Testis (tissue), 3 donors: Measurements from ENCODE around the gene TSPAN11. TPM values are rescaled to one million over a fixed set of nuclear protein-coding genes. Genes with fewer than 3 reads are reported as not detected.
A peak's percentile ranks its signal among the peaks of the same experiment; 100 is the strongest.

Experiments used
- DNase-seq: peaks from one replicate; pipeline ENCODE4 v3.0.0-alpha.2; 2019
- H3K27ac ChIP-seq, 2 donors: fragments of 200-600 bp; sonication (generic); one replicate each; pipeline ENCODE4 v1.5.1; 2019
- H3K27me3 ChIP-seq: fragments of 200-600 bp; sonication (generic); one replicate; pipeline ENCODE4 v1.5.1; 2019
- H3K36me3 ChIP-seq: fragments of 200-600 bp; sonication (generic); one replicate; pipeline ENCODE4 v1.5.1; 2017; ENCODE audit warnings: low read depth; ENCODE audit errors: missing control alignments
- H3K4me1 ChIP-seq: fragments of 200-600 bp; sonication (generic); one replicate; pipeline ENCODE4 v1.5.1; 2019
- H3K4me3 ChIP-seq, 2 donors: fragments of 200-600 bp; sonication (generic); one replicate each; pipeline ENCODE4 v1.5.1; 2017 to 2019
- H3K9me3 ChIP-seq: fragments of 200-600 bp; sonication (generic); one replicate; pipeline ENCODE4 v1.5.1; 2017
- POLR2A ChIP-seq: fragments of 450-650 bp; IDR thresholded peaks from one replicate; pipeline ENCODE4 v1.6.1; 2017; ENCODE audit warnings: antibody characterized with exemption, mild to moderate bottlenecking, moderate library complexity
- WGBS, 2 donors: methylation state at CpG; one replicate each; pipeline ENCODE4 v1.1.5; 2018; 5-methylcytosine and 5-hydroxymethylcytosine counted together
- intact Hi-C: fragments of 100-400 bp; cut with DNase I; formaldehyde crosslinking; loops from one replicate; pipeline ENCODE4 v1.15.1; 2023; ENCODE audit warnings: low total_unique reads
- polyA plus RNA-seq: library from polyadenylated mRNA; stranded (reverse); fragments of 350-450 nt; fragmentation: Illumina TruSeq; extraction: RNeasy Lipid Tissue Mini Kit (QIAGEN cat#74804); gene quantifications from one replicate; pipeline ENCODE4 v1.2.3, GENCODE V29; 2014; ENCODE audit warnings: low read depth, low replicate concordance; ENCODE audit not compliant: insufficient read depth
- total RNA-seq, 2 donors: library from RNA; depleted of rRNA; stranded (reverse); fragments of >200 nt; gene quantifications; one replicate each; pipeline ENCODE4 v1.2.3, GENCODE V29; 2016
- TF ChIP-seq, protein P1 (sequence below), 3 experiments: fragments of 450-650 bp in 2 of 3; fragments of 200-600 bp in 1 of 3; sonication (generic) in 1 of 3; IDR thresholded peaks; one replicate each; pipeline ENCODE4 v1.5.1; 2016 to 2019; ENCODE audit warnings: antibody characterized with exemption in 3 of 3, mild to moderate bottlenecking in 2 of 3, moderate library complexity in 1 of 3

Gene TSPAN11
- total and polyA plus RNA-seq, 3 donors from 2014 or later, result 2.4 to 2.7 (median 2.7) TPM

DNA sequence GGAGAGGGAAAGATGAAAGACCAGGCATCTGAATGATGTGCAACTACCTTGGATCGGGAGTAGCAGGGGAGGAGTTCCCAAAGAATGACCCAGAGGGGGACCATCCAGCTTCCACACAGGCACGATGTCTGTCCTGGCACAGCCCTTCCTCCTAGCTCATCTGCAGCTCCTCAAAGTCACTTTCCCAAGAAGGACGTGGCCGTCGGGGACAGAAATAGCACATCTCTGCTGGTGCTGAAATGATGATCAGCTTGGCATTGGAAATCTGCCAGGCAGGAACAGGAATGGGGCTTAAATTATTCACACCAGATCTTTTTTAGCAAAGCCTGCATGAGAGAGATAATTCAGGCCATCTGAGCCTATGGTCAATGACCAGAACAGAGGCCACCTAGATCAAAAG lies 41.7 kb downstream of the TSPAN11 start:
- H3K4me1 ChIP-seq, result no peaks in the 10 kb centered on the region
- no peak for TF ChIP-seq POLR2A
- TF ChIP-seq, protein P1, sequence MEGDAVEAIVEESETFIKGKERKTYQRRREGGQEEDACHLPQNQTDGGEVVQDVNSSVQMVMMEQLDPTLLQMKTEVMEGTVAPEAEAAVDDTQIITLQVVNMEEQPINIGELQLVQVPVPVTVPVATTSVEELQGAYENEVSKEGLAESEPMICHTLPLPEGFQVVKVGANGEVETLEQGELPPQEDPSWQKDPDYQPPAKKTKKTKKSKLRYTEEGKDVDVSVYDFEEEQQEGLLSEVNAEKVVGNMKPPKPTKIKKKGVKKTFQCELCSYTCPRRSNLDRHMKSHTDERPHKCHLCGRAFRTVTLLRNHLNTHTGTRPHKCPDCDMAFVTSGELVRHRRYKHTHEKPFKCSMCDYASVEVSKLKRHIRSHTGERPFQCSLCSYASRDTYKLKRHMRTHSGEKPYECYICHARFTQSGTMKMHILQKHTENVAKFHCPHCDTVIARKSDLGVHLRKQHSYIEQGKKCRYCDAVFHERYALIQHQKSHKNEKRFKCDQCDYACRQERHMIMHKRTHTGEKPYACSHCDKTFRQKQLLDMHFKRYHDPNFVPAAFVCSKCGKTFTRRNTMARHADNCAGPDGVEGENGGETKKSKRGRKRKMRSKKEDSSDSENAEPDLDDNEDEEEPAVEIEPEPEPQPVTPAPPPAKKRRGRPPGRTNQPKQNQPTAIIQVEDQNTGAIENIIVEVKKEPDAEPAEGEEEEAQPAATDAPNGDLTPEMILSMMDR (IDR thresholded peaks at IDR 0.05), result no peak
- no peak overlapping the region for H3K27ac ChIP-seq
- no peaks in the 10 kb centered on the region for H3K36me3 ChIP-seq
- WGBS, 2 donors, result 77 to 98% methylated on average over 5 of the region's 5 CpGs
- no peaks in the 10 kb centered on the region for H3K27me3 ChIP-seq
- no peaks in the 10 kb centered on the region for H3K9me3 ChIP-seq
- no peak for DNase-seq
- no peak overlapping the region for H3K4me3 ChIP-seq
- intact Hi-C loops, result no loop called here

DNA sequence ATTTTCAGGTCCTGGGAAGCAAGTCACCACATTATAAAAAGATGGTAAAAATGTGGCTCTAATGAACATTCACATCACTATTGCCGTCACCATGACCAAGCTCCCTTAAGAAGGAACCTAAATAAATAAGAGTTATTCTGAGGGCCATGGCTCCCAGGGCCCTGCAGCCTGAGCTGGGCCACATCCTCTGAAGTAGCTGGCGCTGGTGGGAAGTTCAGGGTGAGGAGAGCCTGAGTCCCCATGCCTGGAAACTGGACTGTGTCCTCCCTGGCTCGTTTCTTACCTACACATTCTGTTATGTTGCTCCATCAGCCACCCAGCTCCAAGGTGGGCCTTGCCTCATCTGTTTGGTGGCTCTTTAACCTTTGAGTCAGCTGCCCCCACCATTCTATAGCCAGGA lies 42.5 kb downstream of the TSPAN11 start:
- intact Hi-C loops, result no loop called here
- H3K27ac ChIP-seq, result no peak overlapping the region

DNA sequence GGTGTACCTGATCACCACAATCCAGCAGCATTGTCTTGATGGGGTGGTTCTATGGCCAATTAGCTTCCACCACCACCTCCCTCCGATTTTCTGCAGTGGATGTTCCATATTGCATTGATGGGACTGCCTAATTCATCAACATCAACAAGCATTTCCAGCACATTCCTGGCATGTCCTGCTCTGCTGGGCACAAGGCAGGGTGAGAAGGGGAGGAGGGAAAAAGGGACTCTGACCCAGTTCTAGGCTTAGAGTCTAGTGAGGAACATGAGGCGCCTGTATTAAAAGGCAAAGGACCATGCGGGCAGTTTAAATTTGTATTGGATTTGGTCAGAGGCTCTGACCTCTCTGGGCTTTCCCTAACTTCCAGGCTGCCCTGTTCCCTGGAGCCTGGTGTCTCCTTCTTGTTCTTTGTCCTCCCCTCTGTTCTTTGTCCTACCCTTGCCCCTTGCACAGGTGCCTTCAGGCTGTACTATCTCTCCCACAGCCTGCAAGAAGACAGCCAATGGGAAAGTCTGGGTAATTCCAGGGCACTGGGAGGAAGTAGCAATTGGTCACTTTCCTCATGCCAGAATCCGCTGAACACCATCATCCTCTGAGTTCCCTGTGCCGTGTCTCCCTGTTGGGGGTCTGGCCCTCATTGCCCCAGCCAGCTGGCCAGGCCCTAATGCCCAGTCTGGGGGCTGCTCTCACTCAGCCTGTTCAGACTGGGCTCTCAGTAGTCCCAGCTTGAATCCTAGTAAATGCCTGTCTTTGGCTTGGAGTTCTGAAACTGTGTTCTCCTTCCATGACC lies 43.3 kb downstream of the TSPAN11 start:
- WGBS, 2 donors, result 66 to 75% methylated on average over 5 of the region's 5 CpGs

More for the DNA sequence above, 42.5 kb downstream of the TSPAN11 start:
- TF ChIP-seq, protein P1 (IDR thresholded peaks at IDR 0.05), result no peak
- no peak for TF ChIP-seq POLR2A
- Histone ChIP-seq H3K36me3 (no peaks in the 10 kb centered on the region), H3K4me3 (no peak overlapping the region), H3K9me3 (no peaks in the 10 kb centered on the region), H3K4me1 (no peaks in the 10 kb centered on the region), H3K27me3 (no peaks in the 10 kb centered on the region)
- DNase-seq, result no peak
- WGBS, 2 donors, result 96% methylated on average over 3 of the region's 3 CpGs

DNA sequence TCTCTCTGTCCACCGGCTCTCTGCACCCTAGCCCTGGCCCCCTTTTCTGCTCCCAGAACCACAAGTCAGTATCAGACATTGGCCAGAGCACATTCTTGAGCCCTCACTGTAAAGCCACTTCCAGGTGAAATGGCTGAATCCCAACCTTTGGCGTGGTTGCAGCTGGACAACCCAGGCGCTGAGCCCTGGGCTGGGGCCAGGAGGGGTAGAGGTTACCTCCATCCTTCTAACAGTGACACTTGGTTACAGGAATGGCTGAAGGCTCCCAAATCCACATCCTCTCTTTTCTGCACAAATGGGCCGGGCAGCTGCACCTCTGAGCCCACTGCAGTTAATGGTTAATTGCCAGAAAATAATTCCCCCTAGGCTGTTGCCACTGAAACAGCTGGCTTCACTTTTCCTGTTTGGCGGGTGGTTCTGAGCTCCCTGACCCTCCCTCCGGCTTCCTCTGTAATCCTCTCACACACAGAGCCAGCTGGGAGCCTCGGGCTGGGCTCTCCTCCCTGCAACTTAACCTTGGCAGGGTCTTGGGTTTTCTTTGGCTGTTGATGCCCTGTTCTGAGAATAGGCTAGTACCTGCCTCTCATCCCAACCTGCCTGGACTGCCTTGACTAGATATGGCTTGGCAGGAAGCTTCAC lies 44.1 kb downstream of the TSPAN11 start:
- 49 to 52% methylated on average over 5 to 7 of the region's 7 CpGs for WGBS, 2 donors
- no peaks in the 10 kb centered on the region for H3K36me3 ChIP-seq
- peak; percentile 18 for DNase-seq
- H3K27me3 ChIP-seq, result no peaks in the 10 kb centered on the region
- no peaks in the 10 kb centered on the region for H3K4me1 ChIP-seq
- no peaks in the 10 kb centered on the region for H3K9me3 ChIP-seq
- no peak overlapping the region for H3K27ac ChIP-seq
- intact Hi-C loops, result no loop called here
- H3K4me3 ChIP-seq, result no peak overlapping the region
- TF ChIP-seq, protein P1 (IDR thresholded peaks at IDR 0.05), result no peak
- no peak for TF ChIP-seq POLR2A

More for the DNA sequence above, 43.3 kb downstream of the TSPAN11 start:
- Histone ChIP-seq H3K36me3 (no peaks in the 10 kb centered on the region), H3K9me3 (no peaks in the 10 kb centered on the region), H3K27me3 (no peaks in the 10 kb centered on the region), H3K4me1 (no peaks in the 10 kb centered on the region), H3K4me3 (no peak overlapping the region), H3K27ac (no peak overlapping the region)
- TF ChIP-seq POLR2A, result no peak
- TF ChIP-seq, protein P1 (IDR thresholded peaks at IDR 0.05), result no peak
- DNase-seq, result no peak
- intact Hi-C loops, result no loop called here
